Measurements from ENCODE around the gene PACS1.

The PACS1 gene

DNA sequence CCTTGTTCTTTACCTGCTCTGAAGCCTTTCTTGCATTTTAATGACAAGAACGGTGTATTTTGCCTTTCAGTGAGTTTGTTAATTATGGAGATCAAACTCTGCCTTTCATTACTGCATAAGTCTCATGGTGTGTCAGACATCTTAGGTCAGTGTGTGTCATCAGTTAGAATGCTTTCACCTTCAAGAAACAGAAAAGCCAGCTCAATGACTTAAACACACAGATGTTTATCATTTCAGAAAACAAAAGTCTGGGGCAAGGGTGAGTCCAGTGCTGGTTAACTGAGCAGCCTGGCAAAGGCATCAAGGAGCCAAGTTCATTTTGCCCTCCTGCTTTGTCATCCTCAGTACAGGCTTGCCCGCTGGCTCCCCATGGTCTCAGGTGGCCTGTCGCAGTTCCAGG, 54.5 kb downstream of the PACS1 start:
- DNase-seq (ENCODE audit: insufficient read length, low spot score) (no peak), FAIRE-seq (no peak)
- no peak for TF ChIP-seq CTCF (IDR thresholded peaks at IDR 0.05; ENCODE audit: insufficient read depth, missing control alignments)

- no peak for TF ChIP-seq CTCF (IDR thresholded peaks at IDR 0.05; ENCODE audit: insufficient read depth, missing control alignments)
- DNase-seq (ENCODE audit: insufficient read length, low spot score) (no peak), FAIRE-seq (no peak)
These were observed 56.0 kb downstream of the PACS1 start for GRCh38 chr11:66126064-66126463.

DNA sequence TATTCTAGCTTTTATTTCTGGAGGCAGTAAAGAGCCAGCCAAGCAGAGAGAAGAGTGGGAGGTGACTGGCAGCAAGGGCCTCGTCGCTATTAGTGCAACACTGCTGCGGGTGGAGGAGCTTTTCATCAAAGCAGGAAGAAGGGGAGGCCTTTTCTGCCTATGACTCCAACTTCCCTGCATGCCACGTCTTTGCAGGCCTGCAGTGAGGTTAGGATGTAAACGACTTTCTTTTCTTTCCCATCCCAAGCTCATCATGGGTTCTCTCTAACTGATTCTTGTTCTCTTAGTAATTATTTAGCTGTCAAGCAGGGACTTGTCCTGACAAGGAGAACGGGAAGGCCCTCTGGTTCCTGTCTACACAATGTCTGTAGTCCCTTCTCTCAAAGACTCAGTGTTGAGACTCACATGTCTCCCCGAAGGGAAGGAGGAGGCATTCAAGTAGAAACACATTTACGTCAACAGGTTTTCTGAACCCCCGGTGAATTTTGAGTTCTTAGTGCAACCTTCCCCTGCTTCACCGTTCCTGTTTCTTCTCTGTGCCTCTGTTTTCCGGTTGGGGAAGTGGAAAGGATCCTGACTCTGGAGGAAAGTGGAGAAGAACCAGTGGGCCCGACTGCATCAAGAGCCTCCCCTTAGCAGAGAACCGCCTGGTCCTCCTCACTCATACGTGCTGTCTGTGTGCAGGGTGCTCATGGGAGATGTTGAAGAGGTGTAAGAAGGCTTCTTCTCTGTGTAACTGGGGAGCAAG, 56.9 kb downstream of the PACS1 start:
- TF ChIP-seq CTCF (IDR thresholded peaks at IDR 0.05; ENCODE audit: insufficient read depth, missing control alignments): no peak
- no peak for FAIRE-seq
- no peak for DNase-seq (ENCODE audit: insufficient read length, low spot score)

GRCh38 chr11:66130978-66131377, 60.9 kb downstream of the PACS1 start:
- FAIRE-seq: no peak
- TF ChIP-seq CTCF (IDR thresholded peaks at IDR 0.05; ENCODE audit: insufficient read depth, missing control alignments): no peak
- no peak for DNase-seq (ENCODE audit: insufficient read length, low spot score)

GRCh38 chr11:66131937-66132632, 62.0 kb downstream of the PACS1 start:
- FAIRE-seq (no peak), DNase-seq (ENCODE audit: insufficient read length, low spot score) (no peak)
- TF ChIP-seq CTCF (IDR thresholded peaks at IDR 0.05; ENCODE audit: insufficient read depth, missing control alignments): no peak

- DNase-seq (ENCODE audit: insufficient read length, low spot score) (no peak), FAIRE-seq (no peak)
- TF ChIP-seq CTCF (IDR thresholded peaks at IDR 0.05; ENCODE audit: insufficient read depth, missing control alignments): no peak
These were observed 63.2 kb downstream of the PACS1 start for GRCh38 chr11:66133216-66133775.

DNA sequence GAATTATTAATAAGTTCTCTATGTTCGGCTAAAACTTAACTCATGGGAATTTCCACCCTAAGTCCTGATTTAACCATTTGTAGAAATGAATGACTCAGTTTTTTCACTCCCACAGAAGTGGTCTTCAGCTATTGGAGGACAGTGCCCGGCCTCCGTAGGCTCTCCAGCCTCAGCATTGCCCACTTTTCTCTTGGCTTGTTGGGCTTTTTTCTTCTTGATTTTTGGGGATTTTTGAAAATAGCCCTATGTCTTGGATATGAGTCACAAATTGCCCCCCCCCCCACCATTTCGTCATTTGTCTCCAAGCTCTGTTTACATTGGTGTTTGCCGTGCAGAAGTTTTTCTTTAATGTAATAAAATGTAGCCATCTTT, 66.7 kb downstream of the PACS1 start:
- FAIRE-seq (no peak), DNase-seq (ENCODE audit: insufficient read length, low spot score) (no peak)
- TF ChIP-seq CTCF (IDR thresholded peaks at IDR 0.05; ENCODE audit: insufficient read depth, missing control alignments): no peak

All from D721Med (cell line).